HG03175 (cell line): ENCODE measurements around the gene DDX47.
"Not testable (repeated sequence)": the region's sequence is repeated elsewhere in the genome, so short reads cannot be mapped to it uniquely, and the experiment has no call there.

Experiments used
- ATAC-seq: cut with Tn5 transposase; IDR thresholded peaks from one replicate; pipeline ENCODE4 v1.9.1; 2021; ENCODE audit warnings: mild to moderate bottlenecking, moderate library complexity; ENCODE audit not compliant: unreplicated experiment

Gene DDX47

DNA sequence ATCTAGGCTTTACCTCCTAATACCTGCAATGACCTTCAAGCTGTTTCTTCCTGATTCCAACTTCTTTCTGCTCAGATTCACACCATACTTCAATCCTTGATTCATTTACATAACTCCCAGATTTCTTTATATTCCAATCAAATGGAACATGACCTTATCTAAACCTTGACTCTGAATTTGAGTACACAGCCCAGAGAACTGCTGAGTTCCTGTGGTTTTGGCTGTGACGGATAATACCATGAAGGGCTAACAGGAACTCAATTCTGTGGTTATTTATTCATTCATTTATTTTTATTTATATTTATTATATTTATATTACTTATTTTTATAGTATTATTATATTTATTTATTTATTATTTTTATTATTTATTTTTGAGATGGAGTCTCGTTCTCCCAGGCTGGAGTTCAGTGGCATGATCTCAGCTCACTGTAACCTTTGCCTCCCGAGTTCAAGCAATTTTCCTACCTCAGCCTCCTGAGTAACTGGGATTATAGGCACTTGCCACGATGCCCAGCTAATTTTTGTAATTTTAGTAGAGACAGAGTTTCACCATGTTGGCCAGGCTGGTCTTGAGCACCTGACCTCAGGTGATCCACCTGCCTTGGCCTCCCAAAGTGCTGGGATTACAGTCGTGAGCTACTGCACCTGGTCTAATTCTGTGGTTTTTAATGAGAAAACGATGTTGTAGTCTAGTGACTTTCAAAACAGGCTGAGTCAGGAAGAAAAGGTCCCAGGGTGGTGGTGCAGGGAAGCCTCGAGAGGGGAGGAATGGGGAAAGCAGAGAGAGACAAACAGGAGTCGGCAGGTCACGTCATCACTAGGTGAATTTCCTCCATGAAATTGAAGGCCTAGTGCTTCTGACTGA is 16.0 kb upstream of the DDX47 start:
- no peak for ATAC-seq

DNA sequence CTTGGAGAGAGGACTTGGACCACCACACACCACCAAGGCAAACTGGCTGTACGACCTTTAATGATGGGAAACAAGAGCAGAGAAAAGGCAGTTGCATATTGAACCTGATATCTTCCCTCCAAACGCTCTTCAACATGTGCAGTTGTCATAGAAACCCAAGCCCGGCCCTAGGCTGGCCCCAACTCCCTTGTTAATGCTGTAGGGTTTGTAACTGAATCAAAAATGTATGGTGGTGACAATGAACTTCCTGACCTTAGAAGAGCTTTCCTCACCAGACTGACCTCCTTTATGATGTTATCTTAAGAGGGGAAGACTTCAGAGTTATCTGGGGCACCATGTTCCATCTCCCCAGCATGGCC is 15.4 kb upstream of the DDX47 start:
- no peak for ATAC-seq

DNA sequence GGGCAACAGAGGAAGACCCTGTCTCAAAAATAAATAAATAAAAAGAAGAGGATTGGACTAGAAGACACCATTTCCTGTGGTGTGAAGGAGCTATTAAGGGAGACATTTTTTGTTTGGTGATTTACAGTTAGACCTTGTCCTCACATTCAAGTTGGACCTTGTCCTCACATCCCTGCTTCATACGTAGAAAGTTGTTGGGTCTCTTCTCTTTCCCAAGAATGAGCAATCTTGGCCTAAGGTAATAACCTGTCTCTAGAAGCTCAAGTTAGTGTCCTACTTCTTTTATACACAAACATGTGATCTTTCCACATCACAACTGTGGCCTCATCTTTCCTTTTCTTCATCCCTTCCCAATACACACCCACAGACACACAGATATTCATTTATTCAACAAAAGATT is 14.7 kb upstream of the DDX47 start:
- no peak for ATAC-seq

DNA sequence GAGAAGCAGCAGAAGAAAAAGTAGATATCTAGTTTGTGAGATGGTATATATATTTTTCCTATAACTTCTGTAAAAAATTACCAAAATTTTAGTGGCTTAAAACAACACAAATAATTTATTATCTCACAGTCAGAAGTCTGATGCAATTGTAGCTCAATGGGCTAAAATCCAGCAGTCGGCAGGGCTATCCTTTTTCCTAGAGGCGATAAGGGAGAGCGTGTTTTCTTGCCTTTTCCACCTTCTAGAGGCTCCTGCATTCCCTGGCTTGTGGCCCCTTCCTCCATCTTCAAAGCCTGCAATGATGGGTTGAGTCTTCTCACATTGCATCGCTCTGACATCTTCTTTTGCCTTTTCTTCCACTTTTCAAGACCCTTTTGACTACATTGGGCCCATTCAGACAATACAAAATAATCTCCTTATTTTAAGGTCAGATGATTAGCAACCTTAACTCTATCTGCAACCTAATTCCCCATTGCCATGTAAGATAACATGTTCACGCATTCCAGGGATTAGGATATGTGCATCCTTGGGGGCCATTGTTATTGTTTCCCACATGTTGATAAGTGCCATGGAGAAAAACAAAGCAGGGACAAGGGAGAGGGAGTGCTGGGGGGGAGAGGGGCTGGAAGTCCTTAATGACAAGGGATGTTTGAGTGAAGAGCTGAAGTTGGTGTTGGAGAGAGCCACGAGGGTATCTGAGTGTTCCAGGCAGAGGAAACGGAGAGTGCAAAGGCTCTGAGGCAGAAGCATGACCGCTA is 13.8 kb upstream of the DDX47 start:
- no peak for ATAC-seq

DNA sequence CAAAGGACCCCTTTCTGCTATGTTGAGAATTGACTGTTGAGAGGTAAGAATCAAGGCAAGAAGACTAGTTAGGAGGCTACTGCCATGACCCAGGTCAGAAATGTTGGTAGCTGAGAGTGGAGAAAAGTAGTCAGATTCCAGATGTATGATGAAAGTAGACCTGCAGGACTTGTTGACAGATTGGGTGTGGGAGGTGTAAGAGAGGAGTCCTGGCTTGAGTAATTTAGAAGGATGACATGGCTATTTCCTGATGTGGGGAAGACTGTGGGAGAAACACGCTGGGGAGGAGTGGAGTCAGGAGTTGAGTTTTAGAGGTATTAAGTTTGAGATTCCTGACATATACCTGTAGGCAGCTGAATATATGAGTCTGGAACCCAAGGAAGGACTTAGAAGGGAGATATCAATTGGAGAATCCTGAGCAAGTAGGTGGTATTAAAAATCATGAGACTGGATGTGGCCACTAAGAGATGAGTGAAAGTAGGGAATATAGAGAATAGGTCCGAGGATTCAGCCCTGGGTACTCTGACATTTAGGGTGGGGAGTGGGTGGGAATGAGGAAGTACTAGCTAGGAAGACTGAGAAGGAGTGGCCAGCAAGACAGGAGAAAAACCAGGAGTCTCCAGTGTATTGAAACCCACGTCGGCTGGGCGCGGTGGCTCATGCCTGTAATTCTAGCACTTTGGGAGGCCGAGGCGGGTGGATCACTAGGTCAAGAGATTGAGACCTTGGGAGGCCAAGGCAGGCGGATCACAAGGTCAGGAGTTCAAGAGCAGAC is 12.6 kb upstream of the DDX47 start:
- ATAC-seq = no peak

DNA sequence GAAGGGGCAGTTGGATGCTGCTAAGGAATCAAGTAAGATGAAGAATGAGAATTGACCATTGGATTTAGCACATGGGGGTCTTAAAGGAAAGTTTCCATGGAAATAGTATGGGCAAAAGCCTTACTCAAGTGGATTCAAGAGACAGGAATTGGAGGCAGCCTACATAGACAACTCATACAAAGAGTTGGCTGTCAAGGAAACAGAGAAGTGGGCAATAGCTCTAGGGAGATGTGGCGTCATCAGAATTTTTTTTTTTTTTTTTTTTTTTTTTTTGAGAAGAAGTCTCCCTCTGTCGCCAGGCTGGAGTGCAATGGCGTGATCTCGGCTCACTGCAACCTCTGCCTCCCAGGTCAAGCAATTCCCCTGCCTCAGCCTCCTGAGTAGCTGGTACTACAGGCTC is 11.5 kb upstream of the DDX47 start:
- ATAC-seq = not testable (repeated sequence)

DNA sequence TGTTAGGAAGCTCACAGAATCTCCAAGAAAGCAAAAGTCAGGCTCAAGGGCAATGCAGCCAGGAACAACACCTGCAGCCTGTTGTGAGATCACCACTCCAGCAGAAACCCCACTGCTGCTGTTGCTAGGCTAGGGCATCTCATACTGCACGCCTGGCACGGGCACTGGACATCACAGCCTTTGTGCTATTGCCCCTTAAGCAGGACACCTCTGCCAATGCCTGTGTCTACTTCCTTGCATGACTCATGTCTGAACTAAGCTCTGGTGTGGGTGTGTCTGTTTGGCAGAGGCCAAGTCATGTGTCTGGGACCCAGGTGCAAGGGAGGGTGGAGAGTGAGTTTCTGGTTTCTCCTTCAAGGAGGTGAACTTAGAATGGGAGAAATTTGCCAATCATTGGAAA is 10.0 kb upstream of the DDX47 start:
- peak; percentile 84 for ATAC-seq

DNA sequence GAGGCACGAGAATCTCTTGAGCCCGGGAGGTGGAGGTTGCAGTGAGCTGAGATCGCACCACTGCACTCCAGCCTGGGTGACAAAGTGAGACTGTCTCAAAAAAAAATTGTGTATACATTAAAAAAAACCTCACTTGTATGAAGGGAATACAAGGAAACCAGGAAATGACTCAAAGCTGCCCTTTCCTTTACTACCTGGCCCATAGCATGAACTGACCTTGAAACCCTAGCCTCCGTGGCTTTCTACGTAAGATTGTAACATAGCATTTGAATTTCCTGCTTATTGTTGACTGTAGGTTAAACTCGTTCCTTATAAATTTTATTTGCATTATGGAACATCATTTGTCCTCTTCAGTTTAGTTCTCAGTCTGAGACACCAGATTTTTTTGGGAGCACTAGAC is 9.1 kb upstream of the DDX47 start:
- no peak for ATAC-seq

DNA sequence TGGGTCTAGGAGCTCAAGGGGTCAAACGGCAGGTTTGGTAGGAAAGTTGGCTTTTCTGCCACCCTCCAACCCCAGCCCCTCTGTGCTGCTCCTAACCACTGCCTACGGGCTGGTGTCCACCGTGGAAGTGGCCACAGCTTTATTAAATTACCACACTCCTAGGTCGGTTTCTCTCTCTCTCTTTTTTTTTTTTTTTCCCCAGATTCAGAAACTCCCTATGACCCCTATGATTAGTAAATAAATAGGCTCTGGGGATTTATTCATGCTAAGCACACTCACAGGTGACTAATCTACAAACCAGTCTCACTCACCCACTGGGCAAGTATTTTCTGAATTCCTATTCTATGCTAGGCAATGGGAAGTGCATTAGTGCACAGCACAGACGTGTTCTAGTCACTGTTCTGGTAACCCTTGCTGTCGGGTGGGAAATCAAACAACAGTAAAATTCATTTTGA is 8.7 kb upstream of the DDX47 start:
- no peak for ATAC-seq

DNA sequence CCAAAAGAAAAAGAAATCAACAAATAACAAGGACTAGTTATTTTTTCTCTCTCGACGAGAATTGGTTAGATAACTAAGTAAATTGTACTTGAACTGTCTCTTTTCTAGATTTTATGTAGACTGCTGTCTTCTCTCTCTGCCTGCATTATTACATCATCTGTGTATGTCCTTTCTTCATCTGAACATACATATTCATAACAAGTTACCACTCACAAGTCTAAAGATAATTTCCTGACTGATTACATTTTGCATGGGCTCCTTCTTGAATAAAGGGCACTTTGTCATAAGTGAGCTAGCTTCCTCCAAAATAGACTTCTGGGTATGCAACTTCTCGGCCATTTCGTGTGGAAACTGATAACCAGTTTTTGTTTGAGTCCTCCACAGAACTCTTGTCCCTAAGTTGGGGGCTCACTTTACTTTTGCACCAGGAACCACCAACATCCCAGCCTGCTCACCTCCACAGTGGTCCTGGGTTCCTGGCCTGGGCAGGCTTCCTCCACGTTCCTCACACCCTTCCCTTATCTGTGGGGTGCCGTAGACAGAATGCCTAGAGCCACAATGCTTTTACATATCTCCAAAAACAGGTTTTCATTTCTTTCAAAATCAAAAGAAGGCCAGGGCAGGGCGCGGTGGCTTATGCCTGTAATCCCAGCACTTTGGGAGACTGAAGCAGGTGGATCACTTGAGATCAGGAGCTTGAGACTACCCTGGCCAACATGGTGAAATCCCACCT is 6.2 kb upstream of the DDX47 start:
- ATAC-seq = no peak

DNA sequence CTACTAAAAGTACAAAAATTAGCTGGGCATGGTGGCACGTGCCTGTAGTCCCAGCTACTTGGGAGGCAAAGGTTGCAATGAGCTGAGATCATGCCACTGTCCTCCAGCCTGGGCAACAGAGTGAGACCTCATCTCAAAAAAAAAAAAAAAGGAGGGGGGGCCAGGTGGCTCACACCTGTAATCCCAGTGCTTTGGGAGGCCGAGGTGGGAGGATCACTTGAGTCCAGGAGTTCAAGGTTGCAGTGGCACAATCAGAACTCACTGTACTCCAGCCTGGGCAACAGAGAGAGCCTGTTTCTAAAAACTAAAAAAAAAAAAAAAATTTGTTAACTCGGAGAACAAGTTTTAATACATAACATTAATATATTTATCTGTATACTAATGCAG is 5.6 kb upstream of the DDX47 start:
- not testable (repeated sequence) for ATAC-seq

DNA sequence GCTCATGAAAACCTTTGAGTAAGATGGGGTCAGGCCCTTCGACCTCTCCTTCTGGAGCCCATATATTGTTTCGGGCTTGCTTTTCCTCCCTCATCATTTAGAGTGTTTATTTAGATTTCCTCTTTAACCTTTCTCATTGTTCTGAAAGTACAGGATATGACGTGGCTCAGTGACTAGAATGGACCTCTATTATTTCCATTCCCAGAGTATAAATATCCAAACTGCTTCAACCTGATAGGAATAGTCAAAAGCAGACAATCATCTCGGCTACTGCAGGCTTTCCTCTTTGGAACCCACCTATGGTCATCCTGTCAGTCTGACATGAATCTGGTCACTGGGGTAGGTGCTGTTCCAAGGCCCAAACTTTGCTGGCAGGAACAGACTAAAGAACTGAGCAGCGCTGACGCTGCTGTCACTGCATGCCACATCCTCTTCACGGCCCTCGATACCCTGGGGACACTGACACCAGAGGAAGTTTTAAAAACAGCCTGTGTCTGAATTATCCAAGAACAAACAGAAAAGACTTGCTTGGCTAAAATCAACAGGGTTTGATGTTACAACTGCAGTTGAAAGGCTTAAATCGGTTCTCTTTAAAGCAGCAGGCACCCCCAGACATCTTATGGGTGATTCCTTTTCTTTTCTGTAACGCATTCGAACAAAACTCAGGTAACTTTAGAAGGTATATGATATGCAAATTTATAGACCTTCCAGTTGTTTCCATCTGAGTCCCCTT is 5.0 kb upstream of the DDX47 start:
- ATAC-seq = peak; percentile 74

DNA sequence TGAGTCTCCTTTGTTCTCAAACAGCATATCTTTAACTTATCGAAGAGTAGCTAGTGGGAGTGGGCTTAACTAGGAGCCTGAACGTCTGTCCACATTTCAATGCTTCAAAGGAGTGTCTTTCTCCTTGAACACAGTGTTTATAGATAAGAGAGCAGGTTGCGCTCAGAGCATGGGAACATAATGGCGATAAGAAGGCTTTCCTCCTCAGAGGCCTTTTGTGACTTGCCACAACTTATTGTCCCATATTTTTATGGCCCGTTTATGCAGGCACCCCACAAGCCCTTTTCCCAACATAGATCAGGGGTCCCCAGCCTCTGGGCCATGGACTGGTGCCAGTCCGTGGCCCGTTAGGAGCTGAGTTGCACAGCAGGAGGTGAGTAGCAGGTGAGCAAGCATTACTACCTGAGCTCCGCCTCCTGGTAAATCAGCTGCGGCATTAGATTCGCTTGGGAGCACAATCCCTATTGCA is 2.6 kb upstream of the DDX47 start:
- no peak for ATAC-seq

DNA sequence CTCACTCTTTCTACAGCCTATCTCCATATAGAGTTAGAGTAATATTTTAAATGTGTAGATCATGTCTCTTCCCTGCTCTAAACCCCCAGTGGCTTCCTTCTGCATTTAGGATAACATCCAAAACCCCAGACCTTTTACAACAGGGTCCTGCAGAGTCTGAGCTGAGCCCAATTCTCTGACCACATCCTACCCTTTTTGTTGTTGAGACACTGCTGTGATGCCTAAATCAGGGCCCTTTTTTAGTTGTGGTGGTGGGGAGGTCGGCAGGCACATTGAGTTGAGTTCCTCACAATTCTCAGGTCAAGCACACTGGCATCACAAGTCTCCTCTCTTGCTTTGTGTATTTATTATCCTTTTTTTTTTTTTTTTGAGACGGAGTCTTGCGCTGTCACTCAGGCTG is 1.8 kb upstream of the DDX47 start:
- ATAC-seq = no peak

DNA sequence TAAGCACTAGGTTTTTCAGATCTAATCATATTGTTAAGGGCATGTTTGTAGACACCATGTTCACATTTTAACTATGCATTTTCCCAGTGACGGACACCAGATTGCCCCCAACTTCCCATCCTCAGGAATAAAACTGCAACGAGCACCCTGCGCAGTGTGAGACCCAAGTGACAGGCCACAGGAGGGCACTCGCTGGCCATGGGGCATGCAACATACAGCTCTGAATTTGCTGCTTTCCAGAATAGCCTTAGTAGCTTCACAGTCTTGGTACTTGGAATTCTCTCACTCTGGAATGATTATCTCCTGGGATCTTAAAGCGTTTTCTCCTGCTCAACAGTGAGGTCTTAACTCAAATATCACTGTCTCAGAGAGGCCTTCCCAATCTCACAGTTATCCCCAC is 972 bp upstream of the DDX47 start:
- no peak for ATAC-seq

DNA sequence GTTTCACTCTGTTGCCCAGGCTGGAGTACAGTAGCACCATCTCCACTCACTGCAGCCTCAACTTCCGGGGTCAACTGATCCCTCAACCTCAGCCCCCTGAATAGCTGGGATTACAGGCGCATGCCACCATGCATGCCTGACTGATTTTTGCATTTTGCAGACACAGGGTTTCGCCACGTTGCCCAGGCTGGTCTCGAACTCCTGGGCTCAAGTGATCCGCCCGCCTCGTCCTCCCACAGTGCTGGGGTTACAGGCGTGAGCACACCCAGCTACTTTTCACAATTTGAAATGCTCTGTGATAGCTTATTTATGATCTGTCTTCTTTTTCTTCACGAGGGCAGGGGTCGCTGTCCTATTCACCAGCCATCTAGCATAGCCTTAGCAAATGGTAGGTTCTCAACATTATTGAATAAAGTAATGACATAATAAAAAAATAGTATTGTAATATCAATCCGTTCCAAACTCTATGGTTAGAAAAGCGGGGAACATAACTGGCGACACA is 477 bp upstream of the DDX47 start:
- ATAC-seq = no peak

DNA sequence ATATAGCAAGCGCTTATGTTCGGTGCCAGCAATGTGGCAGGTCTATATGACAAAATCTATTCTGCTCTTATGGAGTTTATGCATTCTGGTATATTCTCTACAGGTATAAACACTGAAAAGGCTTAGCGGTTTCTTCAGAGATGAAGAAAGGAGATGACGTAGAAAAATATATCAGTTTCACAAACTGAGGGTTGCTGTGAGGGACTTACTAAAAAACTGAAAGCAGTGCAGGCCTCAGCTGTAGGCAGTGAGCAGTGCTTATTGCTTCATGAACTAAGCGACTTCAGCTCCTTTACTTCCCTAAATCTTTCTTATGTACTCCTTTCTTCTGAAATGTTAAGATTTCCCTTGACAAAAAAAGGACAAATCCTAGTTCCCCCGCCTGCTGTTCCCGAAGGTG is 4.5 kb downstream of the DDX47 start:
- peak; percentile 39 for ATAC-seq

DNA sequence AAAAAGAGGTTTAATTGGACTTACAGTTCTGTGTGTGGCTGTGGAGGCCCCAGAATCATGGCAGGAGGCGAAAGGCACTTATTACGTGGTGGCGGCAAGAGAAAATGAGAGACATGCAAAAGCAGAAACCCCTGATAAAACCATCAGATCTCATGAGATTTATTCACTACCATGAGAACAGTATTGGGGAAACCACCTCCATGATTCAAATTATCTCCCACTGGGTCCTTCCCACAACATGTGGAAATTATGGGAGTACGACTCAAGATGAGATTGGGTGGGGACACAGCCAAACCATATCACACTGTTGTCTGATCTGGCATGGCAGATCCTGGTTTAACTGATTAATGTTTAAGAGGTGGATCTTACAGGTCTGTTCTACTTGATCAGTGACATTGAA is 5.6 kb downstream of the DDX47 start:
- ATAC-seq = no peak

DNA sequence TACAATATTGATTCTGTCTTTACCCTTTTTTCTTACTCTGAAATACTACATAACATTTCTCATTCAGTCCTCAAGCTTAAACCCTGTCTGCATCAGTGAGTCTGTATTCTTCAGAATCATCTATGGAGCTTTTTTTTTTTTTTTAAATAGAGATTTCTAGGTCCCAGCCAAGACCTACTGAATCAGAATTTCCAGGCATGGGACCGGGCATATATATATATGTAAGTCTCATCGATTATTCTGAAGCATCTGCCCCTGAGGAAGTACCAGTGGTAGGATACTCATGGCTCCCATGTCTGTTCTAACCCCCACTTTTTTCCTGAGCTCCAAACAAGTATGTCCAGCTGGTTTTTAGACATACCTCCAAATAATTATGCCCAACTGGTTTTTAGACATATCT is 6.1 kb downstream of the DDX47 start:
- ATAC-seq = no peak

DNA sequence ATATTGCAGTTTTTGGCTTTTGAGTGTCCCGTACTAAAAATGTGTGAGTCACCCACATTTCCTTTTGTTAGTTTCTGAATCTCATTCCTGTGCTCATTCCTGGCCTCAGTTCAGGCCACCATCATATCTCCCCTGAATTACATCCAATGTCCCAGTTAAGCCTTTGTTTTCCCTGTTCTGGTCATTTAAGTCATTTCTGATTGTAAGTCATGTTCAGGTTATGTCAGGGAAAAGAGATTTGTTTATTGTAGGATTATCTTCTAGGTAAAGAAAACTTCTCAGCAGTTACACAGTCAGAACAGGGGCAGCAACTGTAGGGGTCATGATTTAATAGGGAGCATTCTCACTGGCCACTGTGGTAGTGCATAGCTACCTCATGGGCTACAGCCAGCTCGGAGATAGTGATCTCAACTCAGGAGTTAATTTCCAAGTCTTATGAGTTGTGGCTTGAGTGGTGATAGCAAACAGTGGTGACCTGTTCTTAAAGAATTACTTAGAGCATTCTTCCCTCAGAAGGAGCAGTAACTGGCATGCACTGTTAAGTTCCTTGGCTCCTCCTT is 6.7 kb downstream of the DDX47 start:
- ATAC-seq = no peak
